Neural progenitor cell (in vitro differentiated cells): ENCODE measurements around the gene TGFB2.

ENCODE experiments used
- CTCF ChIP-seq: fragments of 200-600 bp; sonication (generic); IDR thresholded peaks from 2 replicates; pipeline ENCODE4 v1.5.1; 2017; ENCODE audit warnings: antibody characterized with exemption, mild to moderate bottlenecking
- EZH2 ChIP-seq: fragments of 200-600 bp; sonication (generic); IDR thresholded peaks from 2 replicates; pipeline ENCODE4 v1.6.1; 2017; ENCODE audit warnings: antibody characterized with exemption, mild to moderate bottlenecking, moderate library complexity

DNA sequence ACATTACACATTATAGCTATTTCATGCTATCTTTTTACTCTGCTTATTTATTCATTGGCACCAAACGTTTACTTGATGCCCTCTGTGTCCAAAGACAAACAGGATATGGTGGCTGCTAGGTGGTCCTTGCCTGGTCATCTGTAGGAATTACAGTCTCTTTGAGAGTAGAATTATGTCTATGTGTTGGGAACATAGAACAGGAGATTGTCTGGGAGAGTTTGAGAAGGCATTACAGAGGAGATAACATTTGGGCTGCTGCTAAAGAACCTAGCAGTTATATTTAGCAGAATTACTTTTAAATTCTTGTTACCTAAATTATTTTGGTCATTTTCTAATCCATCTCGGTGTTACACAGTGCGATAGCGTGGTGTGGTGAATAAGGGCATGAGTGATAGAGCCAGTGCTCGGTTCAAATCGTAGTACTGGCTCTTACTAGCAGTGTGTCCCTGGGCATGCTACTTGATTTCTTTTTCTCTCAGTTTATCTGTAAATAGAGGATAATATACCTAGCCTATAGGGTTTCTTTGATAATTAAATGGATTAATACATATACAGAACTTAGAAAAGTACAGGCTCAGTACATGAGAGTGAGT is 39.6 kb upstream of the TGFB2 start:
- TF ChIP-seq EZH2 (no peak), CTCF (no peak)
